ENCODE results near the gene AHRR.

The AHRR gene

DNA sequence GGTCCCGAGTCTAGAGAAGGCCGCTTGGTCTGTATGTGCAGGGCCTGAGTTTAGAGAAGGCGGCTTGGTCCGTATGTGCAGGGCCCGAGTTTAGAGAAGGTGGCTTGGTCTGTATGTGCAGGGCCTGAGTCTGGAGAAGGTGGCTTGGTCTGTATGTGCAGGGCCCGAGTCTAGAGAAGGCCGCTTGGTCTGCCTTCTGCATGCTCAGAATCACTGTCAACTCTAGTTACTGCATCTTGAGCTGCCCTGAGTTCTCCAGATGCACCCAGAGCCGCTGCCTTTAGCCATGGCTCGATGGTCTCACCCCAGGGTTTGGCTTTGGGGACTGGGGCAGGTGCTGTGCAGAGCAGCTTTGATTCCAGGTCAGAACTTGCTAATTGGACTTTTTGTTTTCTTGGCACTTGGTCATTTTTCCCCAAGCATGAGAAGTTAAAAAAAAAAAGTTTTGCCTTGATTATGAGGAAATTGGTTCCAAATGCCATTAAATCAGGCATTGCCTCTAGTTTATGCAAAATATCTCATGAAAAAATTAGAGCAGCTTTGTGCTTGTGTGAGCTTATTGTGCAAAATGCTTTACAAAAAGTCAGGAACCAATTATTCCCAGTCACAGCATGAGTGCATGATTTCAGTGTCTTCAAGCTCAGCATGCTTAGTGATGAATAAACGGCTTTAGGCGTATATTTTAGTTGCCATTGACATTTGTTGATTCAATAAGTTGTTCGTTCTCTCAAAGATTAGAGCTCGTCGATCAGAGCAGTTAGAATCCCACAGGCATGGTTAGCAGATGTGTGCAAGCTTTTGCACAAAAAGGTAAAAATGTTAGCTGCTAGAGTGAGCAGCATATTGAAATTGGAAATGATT is 96.0 kb downstream of the AHRR start:
- DNase-seq = no peak

DNA sequence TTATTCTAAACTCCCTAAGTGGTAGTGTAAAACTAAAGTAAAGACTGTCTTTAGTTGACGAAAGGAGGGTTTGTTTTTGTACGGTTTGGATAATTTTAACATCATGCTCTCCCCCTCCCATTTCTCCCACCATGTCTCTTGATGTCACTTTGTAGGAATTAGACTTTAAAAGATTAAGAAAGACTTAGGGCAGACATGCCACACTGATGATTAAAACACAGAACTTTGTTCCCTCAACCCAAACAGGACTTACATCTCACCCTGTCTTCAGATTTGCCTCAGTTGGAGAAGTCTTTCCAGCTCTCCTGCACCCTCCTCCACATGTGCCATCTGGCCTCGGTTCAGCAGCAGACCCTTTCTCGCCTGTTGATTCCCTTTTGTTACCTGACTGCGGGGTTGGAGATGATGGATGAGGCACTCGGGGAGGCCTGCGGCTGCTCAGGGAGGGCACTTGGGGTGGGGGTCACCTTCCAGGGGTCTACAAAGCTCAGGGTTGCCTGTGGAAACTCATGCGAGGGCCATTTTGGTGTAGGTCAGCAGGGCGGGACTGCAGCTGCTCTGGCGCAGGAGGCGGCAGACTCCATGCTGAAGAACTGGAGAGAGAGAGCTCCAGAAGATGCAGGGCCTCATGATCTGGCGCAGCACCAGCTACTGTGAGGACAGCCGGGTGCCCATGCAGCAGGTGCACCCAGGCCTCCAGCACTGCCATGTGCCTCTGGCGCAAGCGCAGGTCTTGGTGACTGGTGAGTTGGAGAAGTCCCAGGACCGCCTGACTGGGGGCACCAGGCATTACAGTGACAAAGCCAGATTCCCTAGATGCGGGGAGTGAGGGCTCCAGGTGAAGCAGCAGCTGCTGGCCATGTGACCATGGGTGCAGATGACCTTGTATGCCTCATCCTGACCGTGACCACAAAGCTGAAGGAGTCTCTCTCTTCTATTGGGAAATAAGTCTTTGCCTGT is 96.9 kb downstream of the AHRR start:
- DNase-seq = no peak

DNA sequence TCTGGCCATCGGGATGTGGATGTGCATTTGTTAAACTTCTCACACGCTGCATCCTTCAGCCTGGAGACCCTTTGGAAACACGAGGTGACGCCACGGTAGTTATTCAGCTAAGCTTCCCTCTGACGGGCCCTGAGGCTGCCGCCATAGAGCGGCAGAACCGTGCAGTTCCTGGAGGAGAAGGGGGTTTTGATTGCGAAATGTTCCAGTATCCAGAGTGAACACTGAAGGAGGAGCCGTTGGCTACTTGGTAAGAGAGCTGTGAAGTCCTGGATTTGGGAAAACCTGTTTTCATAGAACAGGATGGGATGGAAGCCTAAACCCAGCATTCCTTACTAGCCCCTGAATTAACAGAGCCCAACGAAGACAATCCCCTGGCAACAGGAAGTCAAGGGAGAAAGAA is 98.5 kb downstream of the AHRR start:
- DNase-seq = no peak

DNA sequence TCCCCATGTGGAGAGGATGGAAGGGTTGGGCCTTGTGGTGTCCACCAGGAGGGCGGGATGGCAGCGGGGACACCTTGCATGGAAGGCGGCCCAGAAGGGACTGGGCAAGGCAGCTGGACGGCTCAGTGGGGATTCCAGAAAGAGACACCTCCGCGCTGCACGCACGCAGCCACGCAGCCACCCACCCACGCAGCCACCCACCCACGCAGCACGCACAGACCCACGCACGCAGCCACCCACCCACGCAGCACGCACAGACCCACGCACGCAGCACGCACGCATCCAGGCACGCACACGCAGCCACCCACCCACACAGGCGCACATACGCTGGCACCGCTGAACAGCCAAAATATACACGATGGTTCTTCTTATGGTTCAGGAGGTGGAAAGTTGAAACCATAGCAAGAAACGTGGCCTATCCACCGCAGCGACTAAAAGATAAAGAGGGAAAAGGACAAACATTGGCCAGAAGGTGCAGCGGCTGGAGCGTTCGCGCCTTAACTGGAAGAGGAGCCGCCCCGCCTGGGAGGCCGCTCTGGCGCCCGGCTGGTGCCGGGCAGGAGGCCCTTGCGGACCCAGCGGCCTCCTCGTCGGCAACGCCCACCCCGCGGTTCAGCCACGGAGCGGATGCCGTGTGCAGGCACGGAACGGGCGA is 99.2 kb downstream of the AHRR start:
- DNase-seq = no peak

DNA sequence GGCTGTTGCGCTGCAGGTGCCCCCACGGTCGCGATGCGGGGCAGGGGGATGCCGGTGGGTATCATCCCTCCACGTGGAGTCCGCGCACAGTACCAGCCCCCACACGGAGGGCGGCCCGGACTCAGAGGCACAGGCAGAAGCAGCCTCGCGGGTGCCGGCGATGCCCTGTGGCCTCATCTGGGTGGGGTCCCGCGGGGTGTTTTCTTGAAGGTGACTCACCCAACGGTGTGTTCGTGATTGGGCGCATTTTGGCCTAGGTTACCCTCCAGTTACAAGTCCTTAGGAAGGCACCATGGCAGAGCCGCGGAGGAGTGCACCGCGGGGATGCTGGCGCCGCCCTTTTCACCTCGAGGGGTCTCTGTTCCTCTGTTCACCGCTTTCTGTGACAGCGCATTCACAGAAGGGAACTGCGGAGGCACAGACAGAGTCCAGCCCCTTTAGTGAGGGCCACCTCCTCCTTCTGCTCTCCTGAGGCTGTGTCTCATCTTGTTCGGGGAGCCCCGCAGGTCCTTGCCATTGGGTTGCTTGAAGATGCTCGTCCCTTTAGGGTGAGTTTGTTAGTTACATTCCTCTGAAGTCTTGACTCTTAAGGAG is 99.9 kb downstream of the AHRR start:
- DNase-seq = no peak

DNA sequence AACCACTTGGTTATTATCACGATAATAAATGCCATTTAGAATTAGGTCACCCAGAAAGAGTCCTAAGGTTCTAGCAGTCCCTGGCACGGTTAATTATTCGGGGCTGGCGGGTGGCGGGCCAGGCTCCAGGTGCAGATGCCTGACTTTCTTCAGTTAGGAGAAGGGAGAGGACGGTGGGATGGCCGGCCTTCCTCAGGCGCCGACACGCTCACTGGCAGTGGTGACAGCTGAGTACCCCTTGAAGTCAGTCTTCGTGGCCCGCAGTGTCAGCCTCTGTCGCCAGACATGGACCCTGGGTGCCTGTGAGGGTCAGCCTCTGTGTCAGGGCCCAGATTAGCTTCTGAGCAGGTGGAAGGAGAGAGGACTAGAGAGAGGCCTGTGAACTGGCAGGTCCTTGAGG is 100.4 kb downstream of the AHRR start:
- no peak for DNase-seq

DNA sequence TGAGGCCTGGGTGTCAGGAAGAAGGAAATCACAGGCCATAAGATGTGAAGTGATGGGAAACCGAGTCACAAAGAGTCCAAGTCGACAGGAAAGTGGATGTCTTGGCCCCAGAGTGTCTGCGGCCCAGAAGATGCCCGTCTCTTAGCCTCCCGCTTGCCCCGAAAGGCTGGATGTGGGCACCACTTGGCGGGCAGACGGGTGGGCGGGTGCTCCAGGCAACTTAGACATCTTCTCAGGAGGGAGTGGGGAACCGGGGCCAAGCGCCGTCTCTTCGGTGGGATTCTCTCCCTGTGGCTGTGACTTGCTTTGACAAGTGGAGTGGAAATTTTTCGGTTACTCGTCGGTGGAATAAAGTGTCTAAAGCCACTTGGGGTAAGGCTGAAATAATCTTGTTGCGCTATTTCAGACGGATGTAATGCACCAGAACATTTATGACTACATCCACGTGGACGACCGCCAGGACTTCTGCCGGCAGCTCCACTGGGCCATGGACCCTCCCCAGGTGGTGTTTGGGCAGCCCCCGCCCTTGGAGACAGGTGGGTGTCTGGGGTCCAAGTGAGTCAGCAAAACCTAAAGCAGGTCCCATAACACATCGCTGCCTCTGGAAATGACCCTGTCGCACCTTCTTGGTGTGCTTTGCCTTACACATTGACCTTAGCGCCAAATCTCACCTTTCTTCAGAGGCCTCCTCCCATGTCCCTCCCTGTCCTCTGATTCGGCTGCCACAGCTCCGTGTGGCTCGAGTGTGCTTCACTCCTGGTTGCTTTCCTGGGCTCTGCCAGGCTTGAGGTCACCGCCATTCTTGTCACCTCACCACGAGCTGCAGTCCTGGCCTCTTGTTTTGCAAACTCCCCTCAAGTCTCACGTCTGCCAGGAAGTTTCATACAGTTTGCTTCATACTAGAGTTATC is 101.1 kb downstream of the AHRR start:
- no peak for DNase-seq

DNA sequence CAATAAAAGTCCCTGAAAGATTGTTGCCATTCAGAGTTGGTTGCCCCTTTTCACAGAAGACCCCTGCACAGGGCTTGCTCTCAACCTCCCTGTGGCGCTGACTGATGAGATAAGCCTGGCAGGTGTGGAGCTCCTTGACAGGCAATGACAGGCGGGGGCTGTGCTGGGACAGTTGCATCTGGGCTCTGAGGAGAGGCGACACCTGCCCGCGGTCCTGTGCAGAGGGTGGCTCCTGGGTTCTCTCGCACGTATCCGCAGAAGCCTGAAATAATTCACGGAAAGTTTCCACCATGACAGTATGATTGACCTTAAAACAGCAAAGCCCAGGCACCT is 101.7 kb downstream of the AHRR start:
- DNase-seq = no peak

DNA sequence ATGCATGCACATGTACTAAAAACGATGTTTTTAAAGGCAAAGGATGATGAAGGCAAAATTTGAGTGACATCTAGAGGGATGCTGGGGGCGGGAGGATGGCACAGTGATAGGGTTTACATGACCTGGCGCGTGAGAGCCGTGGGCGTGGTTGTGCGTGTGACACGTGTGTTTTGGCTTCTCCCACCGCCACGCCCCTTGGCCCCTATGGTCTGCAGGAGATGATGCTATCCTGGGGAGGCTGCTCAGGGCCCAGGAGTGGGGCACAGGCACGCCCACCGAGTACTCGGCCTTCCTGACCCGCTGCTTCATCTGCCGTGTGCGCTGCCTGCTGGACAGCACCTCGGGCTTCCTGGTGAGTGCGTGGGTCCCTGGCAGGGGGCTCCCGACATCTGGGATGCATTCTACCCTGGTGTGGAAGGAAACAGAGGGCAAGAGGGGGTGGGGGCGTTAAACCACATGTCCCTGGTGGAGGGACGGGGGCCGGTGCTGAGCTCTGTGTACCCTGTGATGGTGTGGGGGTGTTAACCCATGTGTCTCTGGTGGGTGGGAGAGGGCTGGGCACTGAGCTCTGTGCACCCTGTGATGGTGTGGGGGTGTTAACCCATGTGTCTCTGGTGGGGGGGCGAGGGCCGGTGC is 102.2 kb downstream of the AHRR start:
- no peak for DNase-seq

DNA sequence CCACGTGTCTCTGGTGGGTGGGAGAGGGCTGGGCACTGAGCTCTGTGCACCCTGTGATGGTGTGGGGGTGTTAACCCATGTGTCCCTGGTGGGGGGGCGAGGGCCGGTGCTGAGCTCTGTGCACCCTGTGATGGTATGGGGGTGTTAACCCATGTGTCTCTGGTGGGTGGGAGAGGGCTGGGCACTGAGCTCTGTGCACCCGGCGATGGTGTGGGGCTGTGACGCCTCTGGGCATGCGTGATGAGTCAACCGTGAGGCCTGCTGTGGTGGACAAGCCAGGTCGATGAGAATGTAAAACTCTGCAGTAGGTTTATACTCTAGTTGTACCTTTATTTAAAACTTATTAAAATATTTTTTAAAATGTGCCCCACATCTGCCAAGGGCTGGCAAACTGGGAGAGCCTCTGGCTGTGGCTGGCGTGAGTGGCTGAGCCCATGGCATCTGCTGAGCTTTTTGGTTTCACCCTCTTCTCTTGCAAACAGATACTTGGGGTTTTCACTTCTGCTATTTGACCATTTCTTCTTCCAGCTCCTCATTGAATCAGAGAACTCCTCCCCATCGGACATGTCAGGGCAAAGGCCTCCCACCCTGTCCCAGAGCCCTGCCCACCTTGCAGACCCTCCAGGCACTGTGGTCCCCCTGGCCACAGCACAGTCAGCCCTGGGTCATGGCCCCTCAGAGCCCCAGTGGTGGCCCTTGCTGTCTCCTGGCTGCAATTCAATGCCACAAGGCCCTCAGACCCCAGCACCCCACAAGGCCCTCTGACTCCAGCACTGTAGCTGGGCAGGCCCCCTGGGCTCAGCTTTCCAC is 103.0 kb downstream of the AHRR start:
- no peak for DNase-seq

DNA sequence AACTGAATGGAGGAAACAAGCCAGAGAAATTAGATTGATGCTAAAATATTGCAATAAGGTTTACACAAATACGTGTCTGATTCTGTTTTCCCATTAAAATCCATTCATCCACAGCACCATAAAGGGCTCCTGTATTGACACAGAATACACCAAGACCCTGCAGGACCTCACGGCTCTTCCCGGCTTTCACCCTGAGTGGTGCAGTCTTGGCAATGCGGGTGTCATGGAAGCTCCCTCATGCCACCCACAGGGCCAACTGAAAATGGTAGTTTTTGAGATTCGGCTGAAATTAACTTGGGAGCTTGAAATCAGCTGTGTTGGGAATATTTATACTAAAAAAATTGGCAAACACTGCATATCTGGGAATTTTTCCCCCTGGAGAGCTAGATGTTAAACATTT is 104.2 kb downstream of the AHRR start:
- DNase-seq = no peak

DNA sequence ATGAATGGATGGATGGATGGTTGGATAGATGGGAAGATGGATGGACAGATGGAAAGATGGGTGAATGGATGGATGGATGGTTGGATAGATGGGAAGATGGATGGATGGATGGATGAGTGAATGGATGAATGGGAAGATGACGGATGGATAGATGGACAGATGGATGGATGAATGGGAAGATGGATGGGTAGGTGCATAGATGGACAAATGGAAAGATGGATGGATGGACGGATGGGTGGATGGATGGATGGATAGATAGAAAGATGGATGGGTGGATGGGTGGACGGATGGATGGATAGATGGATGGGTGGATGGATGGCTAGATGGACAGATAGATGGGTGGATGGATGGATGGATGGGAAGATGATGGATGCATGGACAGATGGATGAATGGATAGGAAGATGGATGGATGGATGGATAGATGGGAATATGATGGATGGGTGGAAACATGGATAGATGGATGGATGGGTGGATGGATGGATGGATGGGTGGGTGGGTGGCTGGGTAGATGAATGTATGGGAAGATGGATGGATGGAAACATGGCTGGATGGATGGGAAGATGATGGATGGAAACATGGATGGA is 105.0 kb downstream of the AHRR start:
- no peak for DNase-seq

DNA sequence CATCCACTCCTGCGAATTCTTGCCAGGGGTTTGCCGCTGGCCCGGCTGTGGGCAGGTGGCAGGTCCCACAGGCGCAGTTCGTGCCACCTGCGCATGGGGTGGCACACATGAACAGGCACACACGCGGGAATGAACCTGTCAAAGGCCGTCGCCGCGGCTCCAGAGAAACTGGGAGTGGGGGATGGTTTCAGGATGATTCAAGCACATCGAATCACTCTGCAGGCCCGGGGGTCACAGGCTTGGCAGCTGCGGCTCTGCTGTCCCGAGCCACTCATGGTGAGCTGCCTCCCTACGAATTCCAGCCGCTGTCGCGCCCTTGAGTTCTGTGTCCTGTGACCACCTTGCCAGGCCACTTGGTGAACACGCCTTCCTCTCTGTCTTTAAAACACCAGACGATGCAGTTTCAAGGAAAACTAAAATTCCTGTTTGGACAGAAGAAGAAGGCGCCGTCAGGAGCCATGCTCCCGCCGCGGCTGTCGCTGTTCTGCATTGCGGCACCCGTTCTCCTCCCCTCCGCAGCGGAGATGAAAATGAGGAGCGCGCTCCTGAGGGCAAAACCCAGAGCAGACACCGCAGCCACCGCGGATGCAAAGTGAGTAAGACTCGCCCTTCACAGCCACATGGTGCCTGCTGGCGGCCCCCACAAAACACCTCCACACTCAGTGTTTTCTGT is 106.0 kb downstream of the AHRR start:
- no peak for DNase-seq

DNA sequence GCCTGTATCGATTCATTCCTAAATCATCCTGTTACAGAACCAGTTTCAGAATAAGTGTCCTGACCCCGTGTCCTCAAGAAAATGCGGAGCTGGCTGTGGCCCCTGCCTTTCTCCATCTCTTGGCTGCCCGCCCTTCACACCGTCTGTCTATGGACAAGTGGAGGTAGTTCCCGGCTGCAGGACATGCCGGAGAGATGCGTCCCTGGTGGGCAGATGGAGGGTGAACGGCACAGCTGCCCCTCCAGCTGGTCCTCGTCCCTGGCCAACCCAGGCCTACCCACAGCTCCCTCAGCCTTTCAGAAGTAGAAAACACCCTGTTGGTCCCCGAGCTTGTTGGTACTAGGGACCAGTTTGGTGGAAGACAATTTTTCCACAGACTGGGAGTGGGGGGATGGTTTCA is 106.7 kb downstream of the AHRR start:
- no peak for DNase-seq

DNA sequence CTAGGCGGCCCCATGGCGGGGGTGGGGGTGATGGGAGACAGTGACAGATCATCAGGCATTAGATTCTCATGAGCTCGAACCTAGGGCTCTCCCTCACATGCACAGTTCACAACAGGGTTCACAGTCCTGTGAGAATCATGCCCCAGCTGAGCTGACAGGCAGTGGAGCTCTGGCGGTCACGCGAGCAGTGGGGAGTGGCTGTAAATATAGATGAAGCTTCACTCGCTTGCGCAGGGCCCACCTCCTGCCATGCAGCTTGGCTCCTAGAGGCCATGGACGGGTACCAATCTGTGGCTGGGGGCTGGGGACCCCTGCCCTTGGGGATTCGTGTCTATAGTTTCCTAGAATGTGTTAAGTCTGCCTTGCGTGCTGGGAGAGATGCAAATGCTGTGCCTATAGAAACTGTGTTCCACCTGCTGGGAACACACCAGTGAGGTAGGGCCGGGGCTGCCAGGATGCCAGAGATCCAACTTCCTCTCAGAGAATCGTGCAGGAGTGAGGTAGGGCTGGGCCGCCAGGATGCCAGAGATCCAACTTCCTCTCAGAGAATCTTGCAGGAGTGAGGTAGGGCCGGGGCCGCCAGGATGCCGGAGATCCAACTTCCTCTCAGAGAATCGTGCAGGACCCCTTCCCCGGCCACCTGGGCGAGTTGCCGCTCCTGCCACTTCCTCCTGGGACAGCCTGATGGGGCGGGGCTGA is 107.4 kb downstream of the AHRR start:
- DNase-seq = no peak

DNA sequence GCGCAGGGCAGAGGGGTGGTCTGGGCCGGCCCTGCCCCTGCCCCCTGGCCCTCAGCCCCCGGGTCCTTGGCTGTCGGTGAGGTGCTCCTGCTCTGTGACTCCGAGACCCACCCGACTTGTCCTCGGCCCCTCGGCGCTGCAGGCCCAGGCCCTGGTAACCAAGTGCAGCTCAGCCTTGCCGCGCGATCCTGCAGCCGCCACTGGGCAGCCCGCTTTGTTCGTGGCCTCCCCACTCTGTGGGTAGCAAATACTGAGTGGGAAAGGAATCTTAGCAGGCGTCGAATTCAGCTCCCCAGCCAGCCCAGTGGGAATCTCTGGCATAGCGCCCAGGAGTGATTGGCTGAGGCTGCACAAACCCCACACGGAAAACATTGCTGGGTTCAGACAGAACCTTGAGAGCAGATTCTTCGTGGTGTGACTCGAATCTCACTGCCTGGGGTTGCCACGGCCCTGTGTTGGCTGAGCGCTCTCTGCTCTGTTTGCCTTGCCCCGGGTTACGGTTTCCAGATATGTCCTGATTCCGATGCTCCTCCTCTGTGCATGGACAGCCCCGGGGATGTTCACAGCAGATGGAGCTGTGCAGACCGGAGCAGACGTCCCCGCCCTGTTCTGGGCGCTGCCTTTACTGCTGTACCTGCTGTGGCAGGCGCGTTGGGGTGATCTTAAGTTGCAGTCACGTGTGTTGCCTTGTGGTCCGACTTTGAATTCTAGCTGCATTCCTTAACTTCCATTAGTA is 108.1 kb downstream of the AHRR start:
- DNase-seq = no peak

DNA sequence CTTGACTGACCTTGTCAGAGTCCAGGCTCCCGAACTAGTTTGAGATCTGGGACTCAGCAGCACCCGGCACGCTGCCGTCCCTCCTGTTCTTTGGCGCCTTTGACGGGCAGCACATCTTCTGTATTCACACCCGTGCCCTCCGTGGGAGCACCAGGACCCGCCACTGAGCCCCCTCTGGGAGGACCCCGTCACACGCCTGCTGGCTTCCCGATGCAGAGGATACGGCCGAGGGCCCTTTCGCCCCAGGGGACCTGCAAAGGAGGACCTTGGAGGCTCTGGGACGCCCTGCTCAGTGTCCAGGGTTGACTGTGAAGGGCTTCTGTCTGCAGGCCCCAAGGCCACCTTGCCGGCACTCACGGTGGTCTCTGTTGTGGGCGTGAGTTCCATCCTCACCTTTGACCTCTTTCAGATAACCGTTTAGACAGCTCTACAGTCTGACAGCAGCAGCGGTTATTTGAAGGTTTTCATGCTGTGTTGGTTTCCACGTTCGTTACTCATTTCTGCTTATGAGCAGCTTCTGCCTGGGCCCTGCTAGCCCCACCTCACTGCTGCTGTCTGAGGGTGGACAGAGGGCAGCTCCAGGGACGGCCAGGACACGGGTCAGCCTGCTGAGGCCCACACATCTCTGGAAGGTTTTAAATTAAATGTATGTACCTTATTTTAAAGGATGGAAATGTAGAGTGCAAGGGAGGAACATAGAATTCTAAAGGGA is 108.9 kb downstream of the AHRR start:
- DNase-seq = no peak

All from GDM1 (cell line).